GM18498 (cell line): Measurements from ENCODE around the gene TGM1.
"Not testable (repeated sequence)": the region's sequence is repeated elsewhere in the genome, so short reads cannot be mapped to it uniquely, and the experiment has no call there.

Experiments
- ATAC-seq: cut with Tn5 transposase; IDR thresholded peaks from one replicate; pipeline ENCODE4 v1.9.1; 2021; ENCODE audit warnings: mild to moderate bottlenecking, moderate library complexity; ENCODE audit not compliant: unreplicated experiment

TGM1 gene

DNA sequence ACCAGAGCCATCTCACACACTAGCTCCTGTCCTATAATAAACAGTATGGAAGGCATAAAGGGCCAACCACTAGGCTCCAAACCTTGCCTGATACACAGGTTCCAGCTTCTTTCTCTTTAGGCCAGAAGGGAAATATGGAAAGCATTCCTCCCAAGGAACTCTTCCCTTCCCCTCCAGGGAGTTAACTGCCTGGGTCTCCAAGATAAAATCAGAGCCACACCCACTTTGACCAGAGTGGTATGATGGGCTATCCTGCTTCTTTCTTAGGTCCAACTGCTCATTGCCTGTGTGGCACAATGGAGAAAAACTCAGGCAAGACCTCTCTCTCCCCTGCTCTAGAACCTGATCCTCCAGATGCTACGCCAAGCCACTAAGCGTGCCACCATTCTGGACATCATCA is 55.4 kb downstream of the TGM1 start:
- no peak for ATAC-seq

DNA sequence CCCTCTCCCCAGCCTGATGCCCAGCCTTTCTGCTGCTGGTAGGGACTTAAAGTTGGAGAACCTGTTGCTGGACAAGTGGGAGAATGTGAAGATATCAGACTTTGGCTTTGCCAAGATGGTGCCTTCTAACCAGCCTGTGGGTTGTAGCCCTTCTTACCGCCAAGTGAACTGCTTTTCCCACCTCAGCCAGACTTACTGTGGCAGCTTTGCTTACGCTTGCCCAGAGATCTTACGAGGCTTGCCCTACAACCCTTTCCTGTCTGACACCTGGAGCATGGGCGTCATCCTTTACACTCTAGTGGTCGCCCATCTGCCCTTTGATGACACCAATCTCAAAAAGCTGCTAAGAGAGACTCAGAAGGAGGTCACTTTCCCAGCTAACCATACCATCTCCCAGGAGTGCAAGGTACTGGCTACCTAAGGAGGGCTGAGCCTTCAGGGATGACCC is 55.8 kb downstream of the TGM1 start:
- ATAC-seq, result no peak

DNA sequence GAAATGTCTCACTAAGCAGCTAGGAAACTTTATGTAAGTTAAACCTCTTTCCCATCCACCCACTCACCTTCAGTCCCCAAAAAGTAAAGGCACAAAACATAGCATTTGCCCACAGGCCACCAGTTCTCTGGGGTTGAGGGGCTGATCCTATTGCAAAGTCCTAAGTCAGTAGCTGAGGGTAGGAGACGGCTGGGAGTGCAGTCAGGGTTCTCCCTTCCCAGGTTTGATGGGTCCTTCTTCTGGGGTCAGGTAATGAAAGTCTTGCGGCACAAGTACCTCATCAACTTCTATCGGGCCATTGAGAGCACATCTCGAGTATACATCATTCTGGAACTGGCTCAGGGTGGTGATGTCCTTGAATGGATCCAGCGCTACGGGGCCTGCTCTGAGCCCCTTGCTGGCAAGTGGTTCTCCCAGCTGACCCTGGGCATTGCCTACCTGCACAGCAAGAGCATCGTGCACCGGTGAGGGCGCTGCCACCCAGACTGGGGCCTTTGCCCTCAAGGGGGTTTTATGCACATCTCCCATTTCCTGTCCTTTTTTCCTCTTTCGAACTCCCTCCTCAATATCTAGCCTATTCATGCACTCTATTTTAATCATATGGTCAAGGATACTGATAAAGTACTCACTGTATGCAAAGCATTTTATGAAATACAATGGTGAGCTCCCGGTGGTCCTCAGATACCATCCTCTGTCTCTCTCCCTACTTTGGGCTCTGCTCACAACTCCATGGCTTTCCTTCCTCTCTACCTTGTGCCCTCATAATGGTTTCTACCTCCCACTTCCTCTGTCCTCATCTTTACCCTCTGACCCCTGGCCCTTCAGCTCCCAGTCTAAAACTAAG is 56.5 kb downstream of the TGM1 start:
- ATAC-seq, result no peak

DNA sequence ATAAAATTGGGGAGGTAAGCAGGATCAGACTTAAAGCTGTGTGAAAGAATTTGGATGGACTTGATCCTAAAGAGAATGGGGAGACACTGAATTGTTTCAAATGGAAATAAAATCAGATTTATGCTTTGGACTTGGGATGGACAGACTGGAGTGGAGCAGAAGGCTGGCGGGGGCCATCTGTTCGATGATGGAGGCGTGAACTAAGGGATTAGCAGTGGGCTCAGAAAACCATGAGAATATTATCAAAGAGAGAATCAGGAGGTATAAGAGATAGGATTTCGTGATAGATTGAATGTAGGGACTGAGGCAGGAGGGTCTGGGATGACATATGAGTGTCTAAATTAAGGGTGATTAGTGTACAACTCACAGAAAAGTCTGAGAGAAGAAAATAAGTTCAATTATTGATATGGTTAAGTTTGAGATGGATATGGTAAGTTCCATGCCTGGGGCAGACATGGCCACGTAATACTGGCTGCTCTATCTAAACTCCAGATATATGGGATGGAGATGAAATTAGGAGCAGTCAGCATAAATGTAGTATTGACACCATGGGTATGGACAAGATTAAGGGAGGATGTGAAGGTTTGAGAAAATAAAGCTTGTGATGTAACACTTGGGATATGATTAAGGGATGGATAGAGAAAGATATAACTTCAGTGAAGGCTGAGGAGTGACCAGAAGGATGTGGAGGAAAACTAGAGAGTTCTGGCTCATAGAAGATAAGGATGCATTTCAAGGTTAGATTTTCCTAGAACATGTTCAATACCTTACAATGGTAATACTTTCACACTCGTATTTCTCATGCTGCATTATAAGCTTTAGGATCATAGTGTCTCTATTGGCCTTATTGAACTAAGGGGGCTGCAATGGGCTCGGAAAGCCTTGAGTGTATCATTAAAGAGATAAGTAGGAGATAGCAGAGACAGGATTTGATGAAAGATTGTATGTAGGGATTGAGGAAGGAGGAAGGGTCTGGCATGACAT is 58.5 kb downstream of the TGM1 start:
- no peak for ATAC-seq

DNA sequence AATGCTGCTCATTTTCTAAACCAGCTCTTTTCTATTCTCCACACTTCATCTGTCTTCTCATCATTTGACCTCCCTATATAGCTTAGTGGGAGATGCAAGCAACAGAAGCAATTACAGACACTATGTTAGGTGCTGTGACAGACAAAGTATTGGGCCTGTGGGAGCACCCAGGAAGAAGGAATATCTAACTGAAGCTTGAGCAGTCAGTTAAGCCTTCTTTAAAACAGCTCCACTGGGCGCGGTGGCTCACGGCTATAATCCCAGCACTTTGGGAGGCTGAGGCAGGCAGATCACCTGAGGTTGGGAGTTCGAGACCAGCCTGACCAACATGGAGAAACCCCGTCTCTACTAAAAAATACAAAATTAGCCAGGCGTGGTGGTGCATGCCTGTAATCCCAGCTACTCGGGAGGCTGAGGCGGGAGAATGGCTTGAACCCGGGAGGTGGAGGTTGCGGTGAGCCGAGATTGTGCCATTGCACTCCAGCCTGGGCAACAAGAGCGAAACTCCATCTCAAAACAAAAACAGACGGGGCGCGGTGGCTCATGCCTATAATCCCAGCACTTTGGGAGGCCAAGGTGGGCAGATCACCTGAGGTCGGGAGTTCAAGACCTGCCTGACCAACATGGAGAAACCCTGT is 59.6 kb downstream of the TGM1 start:
- not testable (repeated sequence) for ATAC-seq

DNA sequence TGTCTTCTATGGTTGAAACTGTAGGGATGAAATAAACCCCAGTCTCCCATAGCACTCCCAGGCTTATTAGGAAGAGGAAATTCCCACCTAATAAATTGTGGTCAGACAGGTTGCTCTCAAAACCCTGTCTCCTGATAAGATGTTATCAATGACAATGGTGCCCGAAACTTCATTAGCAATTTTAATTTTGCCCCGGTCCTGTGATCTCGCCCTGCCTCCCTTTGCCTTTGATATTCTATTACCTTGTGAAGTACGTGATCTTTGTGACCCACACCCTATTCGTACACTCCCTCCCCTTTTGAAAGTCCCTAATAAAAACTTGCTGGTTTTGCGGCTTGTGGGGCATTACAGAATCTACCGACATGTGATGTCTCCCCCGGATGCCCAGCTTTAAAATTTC is 60.4 kb downstream of the TGM1 start:
- ATAC-seq, result not testable (repeated sequence)
